Central memory CD8-positive, alpha-beta T cell (primary cell): ENCODE measurements around the gene C1orf74.
A peak's percentile ranks its signal among the peaks of the same experiment; 100 is the strongest.

Source experiments
- ATAC-seq: fragments of 150-1000 bp; cut with Tn5 transposase; replicated peaks from 2 replicates; pipeline ENCODE4 v1.10.0; 2022; ENCODE audit warnings: mild to moderate bottlenecking, moderate FRiP score, moderate number of reproducible peaks; ENCODE audit not compliant: poor library complexity, severe bottlenecking; ENCODE audit errors: extremely low read depth
- DNase-seq, 2 donors: peaks; one replicate each; pipeline ENCODE4 v3.0.0; 2021; ENCODE audit warnings: low spot score in 2 of 2
- H3K27ac Mint-ChIP-seq: one replicate; pipeline ENCODE4 v1.8.0; 2022; ENCODE audit warnings: low read depth, mild to moderate bottlenecking, moderate library complexity, mixed read lengths
- H3K27me3 Mint-ChIP-seq: one replicate; pipeline ENCODE4 v1.8.0; 2022; ENCODE audit warnings: mixed read lengths
- H3K36me3 Mint-ChIP-seq: one replicate; pipeline ENCODE4 v1.8.0; 2022; ENCODE audit warnings: mild to moderate bottlenecking, moderate library complexity, mixed read lengths; ENCODE audit not compliant: insufficient read depth
- H3K4me1 Mint-ChIP-seq: one replicate; pipeline ENCODE4 v1.8.0; 2022; ENCODE audit warnings: mixed read lengths
- H3K4me3 Mint-ChIP-seq: one replicate; pipeline ENCODE4 v1.8.0; 2022; ENCODE audit warnings: mild to moderate bottlenecking, moderate library complexity, mixed read lengths
- H3K9me3 Mint-ChIP-seq: one replicate; pipeline ENCODE4 v1.8.0; 2022; ENCODE audit warnings: mixed read lengths

The C1orf74 gene

GRCh38 chr1:209784265-209785169, at the start of gene C1orf74:
C1orf74 (minus strand) TSS chr1:209784559; CDS start chr1:209783634, 925 bp downstream.
- peaks cover 12% of the 10 kb centered on the region for H3K27me3 Mint-ChIP-seq
- peaks cover 18% of the 10 kb centered on the region for H3K4me1 Mint-ChIP-seq
- peaks cover 25% of the 10 kb centered on the region for H3K36me3 Mint-ChIP-seq
- peak within 1 kb of the TSS; percentile 86 for H3K4me3 Mint-ChIP-seq
- ATAC-seq (peak; percentile 99), DNase-seq (peak; percentile 99)
- peak within 1 kb of the TSS; percentile 98 for H3K27ac Mint-ChIP-seq
- H3K9me3 Mint-ChIP-seq = no peaks in the 10 kb centered on the region

- H3K27me3 Mint-ChIP-seq = no peaks in the 10 kb centered on the region
- H3K4me3 Mint-ChIP-seq = no peak overlapping the region
- H3K9me3 Mint-ChIP-seq = no peaks in the 10 kb centered on the region
- peaks cover 35% of the 10 kb centered on the region for H3K4me1 Mint-ChIP-seq
- no peak overlapping the region for H3K27ac Mint-ChIP-seq
- H3K36me3 Mint-ChIP-seq = peaks cover 58% of the 10 kb centered on the region
- DNase-seq (no peak), ATAC-seq (no peak)
Measured at GRCh38 chr1:209831615-209832014, 47.3 kb upstream of the C1orf74 start.

GRCh38 chr1:209830722-209831121, 46.4 kb upstream of the C1orf74 start:
- Mint-ChIP-seq H3K4me1 (peaks cover 35% of the 10 kb centered on the region), H3K27me3 (no peaks in the 10 kb centered on the region), H3K9me3 (no peaks in the 10 kb centered on the region), H3K27ac (no peak overlapping the region), H3K36me3 (peaks cover 49% of the 10 kb centered on the region), H3K4me3 (no peak overlapping the region)
- DNase-seq (no peak), ATAC-seq (no peak)

- ATAC-seq (no peak), DNase-seq (no peak)
- Mint-ChIP-seq H3K9me3 (no peaks in the 10 kb centered on the region), H3K27me3 (no peaks in the 10 kb centered on the region), H3K36me3 (peaks cover 40% of the 10 kb centered on the region), H3K4me3 (peak overlapping the region; percentile 85), H3K27ac (no peak overlapping the region), H3K4me1 (peaks cover 35% of the 10 kb centered on the region)
Measured at GRCh38 chr1:209829716-209830115, 45.4 kb upstream of the C1orf74 start.

GRCh38 chr1:209827384-209828262, 43.3 kb upstream of the C1orf74 start, which contains the start of gene UTP25:
UTP25 (plus strand) TSS chr1:209827972; CDS start chr1:209828064, 92 bp downstream.
- ATAC-seq = peak; percentile 84
- peaks cover 22% of the 10 kb centered on the region for H3K36me3 Mint-ChIP-seq

GRCh38 chr1:209825591-209826434, 41.5 kb upstream of the C1orf74 start:
- DNase-seq = no peak
- Mint-ChIP-seq H3K4me1 (peaks cover 31% of the 10 kb centered on the region), H3K4me3 (no peak overlapping the region), H3K27me3 (peaks cover 22% of the 10 kb centered on the region), H3K9me3 (no peaks in the 10 kb centered on the region), H3K27ac (no peak overlapping the region), H3K36me3 (peaks cover 9% of the 10 kb centered on the region)
- no peak for ATAC-seq

More at GRCh38 chr1:209827384-209828262, 43.3 kb upstream of the C1orf74 start, which contains the start of gene UTP25:
- Mint-ChIP-seq H3K4me3 (peak within 1 kb of the TSS; percentile 85), H3K27ac (peak within 1 kb of the TSS; percentile 49), H3K9me3 (no peaks in the 10 kb centered on the region), H3K27me3 (peaks cover 7% of the 10 kb centered on the region), H3K4me1 (peaks cover 35% of the 10 kb centered on the region)
- DNase-seq = peak; percentile 89 to 92

- DNase-seq (no peak), ATAC-seq (no peak)
- H3K27ac Mint-ChIP-seq = no peak overlapping the region
- H3K9me3 Mint-ChIP-seq = no peaks in the 10 kb centered on the region
- peaks cover 5% of the 10 kb centered on the region for H3K36me3 Mint-ChIP-seq
- no peak overlapping the region for H3K4me3 Mint-ChIP-seq
- H3K27me3 Mint-ChIP-seq = peaks cover 45% of the 10 kb centered on the region
- peaks cover 14% of the 10 kb centered on the region for H3K4me1 Mint-ChIP-seq
Measured at GRCh38 chr1:209823143-209824041, 39.0 kb upstream of the C1orf74 start.

- Mint-ChIP-seq H3K4me1 (peaks cover 13% of the 10 kb centered on the region), H3K4me3 (no peak overlapping the region)
- DNase-seq = no peak
Measured at GRCh38 chr1:209822706-209823105, 38.3 kb upstream of the C1orf74 start.

GRCh38 chr1:209820986-209821385, 36.6 kb upstream of the C1orf74 start:
- Mint-ChIP-seq H3K27ac (no peak overlapping the region), H3K4me3 (no peak overlapping the region), H3K9me3 (no peaks in the 10 kb centered on the region), H3K27me3 (peaks cover 49% of the 10 kb centered on the region), H3K36me3 (no peaks in the 10 kb centered on the region), H3K4me1 (peaks cover 8% of the 10 kb centered on the region)
- ATAC-seq (no peak), DNase-seq (no peak)

More at GRCh38 chr1:209822706-209823105, 38.3 kb upstream of the C1orf74 start:
- Mint-ChIP-seq H3K27me3 (peaks cover 49% of the 10 kb centered on the region), H3K9me3 (no peaks in the 10 kb centered on the region), H3K27ac (no peak overlapping the region), H3K36me3 (no peaks in the 10 kb centered on the region)
- no peak for ATAC-seq

- no peak overlapping the region for H3K27ac Mint-ChIP-seq
- DNase-seq (no peak), ATAC-seq (no peak)
- H3K27me3 Mint-ChIP-seq = peaks cover 49% of the 10 kb centered on the region
- peaks cover 8% of the 10 kb centered on the region for H3K4me1 Mint-ChIP-seq
- H3K4me3 Mint-ChIP-seq = no peak overlapping the region
- H3K36me3 Mint-ChIP-seq = no peaks in the 10 kb centered on the region
- no peaks in the 10 kb centered on the region for H3K9me3 Mint-ChIP-seq
Measured at GRCh38 chr1:209819058-209819457, 34.7 kb upstream of the C1orf74 start.

- H3K9me3 Mint-ChIP-seq = no peaks in the 10 kb centered on the region
- no peak for ATAC-seq
- H3K27me3 Mint-ChIP-seq = peaks cover 42% of the 10 kb centered on the region
- DNase-seq = no peak
- peaks cover under 1% of the 10 kb centered on the region for H3K4me1 Mint-ChIP-seq
- H3K4me3 Mint-ChIP-seq = no peak overlapping the region
- no peaks in the 10 kb centered on the region for H3K36me3 Mint-ChIP-seq
- H3K27ac Mint-ChIP-seq = no peak overlapping the region
Measured at GRCh38 chr1:209817691-209818090, 33.3 kb upstream of the C1orf74 start.
